WTC11 (cell line): ENCODE data around the gene GTF3C1.

ENCODE experiments used
- ATF3 ChIP-seq: sonication (generic); formaldehyde crosslinking; conservative IDR thresholded peaks from 2 replicates; pipeline ENCODE4 v1.8.1; 2022; ENCODE audit warnings: mild to moderate bottlenecking, missing genetic modification reagents
- JAZF1 ChIP-seq: fragments of 250-450 bp; sonication (Bioruptor Pico); IDR thresholded peaks from 2 replicates; pipeline ENCODE4 v1.9.0; 2021; ENCODE audit warnings: moderate library complexity, mild to moderate bottlenecking, inconsistent platforms

GRCh38 chr16:27432558-27432957 lies 117.2 kb downstream of the GTF3C1 start:
- TF ChIP-seq ATF3 (CRISPR knock-in tag) (no peak), JAZF1 (no peak)
